GM06990 (cell line): ENCODE data around the gene CCDC12.
A peak's percentile ranks its signal among the peaks of the same experiment; 100 is the strongest.

Source experiments
- DNase-seq: peaks from one replicate; pipeline ENCODE4 v3.0.0-alpha.2; 2011; ENCODE audit not compliant: insufficient read length; ENCODE audit errors: extremely low read depth
- H3K27me3 ChIP-seq: replicated peaks from 2 replicates; pipeline ENCODE4 v1.6.0; 2011; ENCODE audit warnings: low read length; ENCODE audit not compliant: control insufficient read depth, insufficient read depth
- H3K36me3 ChIP-seq: 2 replicates; pipeline ENCODE4 v1.5.1; 2011; ENCODE audit warnings: low read length; ENCODE audit not compliant: control insufficient read depth, insufficient read depth
- H3K4me3 ChIP-seq: replicated peaks from 2 replicates; pipeline ENCODE4 v1.5.1; 2011; ENCODE audit warnings: low read depth, mild to moderate bottlenecking, control low read depth, low read length
- CTCF ChIP-seq: IDR thresholded peaks from 2 replicates; pipeline ENCODE4 v1.5.1; 2011; ENCODE audit warnings: low read length, control low read depth, mild to moderate bottlenecking, inconsistent platforms; ENCODE audit not compliant: insufficient read depth, poor library complexity, severe bottlenecking

Gene CCDC12

GRCh38 chr3:46898321-46899150, 78.0 kb downstream of the CCDC12 start:
- Histone ChIP-seq H3K27me3 (no peaks in the 10 kb centered on the region; the same call in 1 of the 2 replicates), H3K4me3 (no peak overlapping the region), H3K36me3 (no peaks in the 10 kb centered on the region)
- TF ChIP-seq CTCF, result no peak
- no peak for DNase-seq

GRCh38 chr3:46897829-46898320, 78.7 kb downstream of the CCDC12 start:
- Histone ChIP-seq H3K36me3 (no peaks in the 10 kb centered on the region), H3K4me3 (no peak overlapping the region), H3K27me3 (no peaks in the 10 kb centered on the region; the same call in 1 of the 2 replicates)
- TF ChIP-seq CTCF, result peak; percentile 19
- no peak for DNase-seq

GRCh38 chr3:46897031-46897430, 79.5 kb downstream of the CCDC12 start:
- Histone ChIP-seq H3K4me3 (no peak overlapping the region), H3K36me3 (no peaks in the 10 kb centered on the region), H3K27me3 (no peaks in the 10 kb centered on the region; the same call in 1 of the 2 replicates)
- no peak for DNase-seq
- no peak for TF ChIP-seq CTCF

- peaks cover 3% of the 10 kb centered on the region for H3K27me3 ChIP-seq
- TF ChIP-seq CTCF, result no peak
- DNase-seq, result no peak
- H3K4me3 ChIP-seq, result no peak overlapping the region
- H3K36me3 ChIP-seq, result no peaks in the 10 kb centered on the region
Observed at GRCh38 chr3:46896386-46896785, 80.2 kb downstream of the CCDC12 start.

GRCh38 chr3:46895761-46896160, 80.8 kb downstream of the CCDC12 start:
- peaks cover 3% of the 10 kb centered on the region for H3K27me3 ChIP-seq
- TF ChIP-seq CTCF, result no peak
- no peaks in the 10 kb centered on the region for H3K36me3 ChIP-seq
- H3K4me3 ChIP-seq, result no peak overlapping the region
- no peak for DNase-seq
